Epithelial cell of proximal tubule (primary cell): ENCODE data around the gene HARBI1. TPM values are rescaled to one million over a fixed set of nuclear protein-coding genes. Genes with fewer than 3 reads are reported as not detected.
"Not testable (repeated sequence)": the region's sequence is repeated elsewhere in the genome, so short reads cannot be mapped to it uniquely, and the experiment has no call there.

ENCODE experiments used
- DNase-seq: peaks from one replicate; pipeline ENCODE4 v3.0.0-alpha.2; 2011; ENCODE audit warnings: low read depth
- H3K4me3 ChIP-seq: 2 replicates; pipeline ENCODE4 v1.5.1; 2011; ENCODE audit warnings: low read depth, mild to moderate bottlenecking, low read length
- total RNA-seq: library from RNA; depleted of rRNA; stranded (reverse); fragments of >200 nt; gene quantifications from 2 replicates; pipeline ENCODE4 v1.2.3, GENCODE V29; 2015
- TF ChIP-seq, protein P1 (sequence below): conservative IDR thresholded peaks from 2 replicates; pipeline ENCODE4 v1.5.1; 2012; ENCODE audit warnings: low read depth, mild to moderate bottlenecking, low read length

HARBI1 gene
- total RNA-seq, 1 donor from 2014 or later = 1.6 TPM

- no peak for DNase-seq
- TF ChIP-seq, protein P1, sequence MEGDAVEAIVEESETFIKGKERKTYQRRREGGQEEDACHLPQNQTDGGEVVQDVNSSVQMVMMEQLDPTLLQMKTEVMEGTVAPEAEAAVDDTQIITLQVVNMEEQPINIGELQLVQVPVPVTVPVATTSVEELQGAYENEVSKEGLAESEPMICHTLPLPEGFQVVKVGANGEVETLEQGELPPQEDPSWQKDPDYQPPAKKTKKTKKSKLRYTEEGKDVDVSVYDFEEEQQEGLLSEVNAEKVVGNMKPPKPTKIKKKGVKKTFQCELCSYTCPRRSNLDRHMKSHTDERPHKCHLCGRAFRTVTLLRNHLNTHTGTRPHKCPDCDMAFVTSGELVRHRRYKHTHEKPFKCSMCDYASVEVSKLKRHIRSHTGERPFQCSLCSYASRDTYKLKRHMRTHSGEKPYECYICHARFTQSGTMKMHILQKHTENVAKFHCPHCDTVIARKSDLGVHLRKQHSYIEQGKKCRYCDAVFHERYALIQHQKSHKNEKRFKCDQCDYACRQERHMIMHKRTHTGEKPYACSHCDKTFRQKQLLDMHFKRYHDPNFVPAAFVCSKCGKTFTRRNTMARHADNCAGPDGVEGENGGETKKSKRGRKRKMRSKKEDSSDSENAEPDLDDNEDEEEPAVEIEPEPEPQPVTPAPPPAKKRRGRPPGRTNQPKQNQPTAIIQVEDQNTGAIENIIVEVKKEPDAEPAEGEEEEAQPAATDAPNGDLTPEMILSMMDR = no peak
- H3K4me3 ChIP-seq = peak overlapping the region; percentile 0
Observed at GRCh38 chr11:46590740-46591605, 26.1 kb downstream of the HARBI1 start.

- TF ChIP-seq, protein P1 = no peak
- no peak for DNase-seq
Observed at GRCh38 chr11:46588915-46589314, 28.1 kb downstream of the HARBI1 start.

DNA sequence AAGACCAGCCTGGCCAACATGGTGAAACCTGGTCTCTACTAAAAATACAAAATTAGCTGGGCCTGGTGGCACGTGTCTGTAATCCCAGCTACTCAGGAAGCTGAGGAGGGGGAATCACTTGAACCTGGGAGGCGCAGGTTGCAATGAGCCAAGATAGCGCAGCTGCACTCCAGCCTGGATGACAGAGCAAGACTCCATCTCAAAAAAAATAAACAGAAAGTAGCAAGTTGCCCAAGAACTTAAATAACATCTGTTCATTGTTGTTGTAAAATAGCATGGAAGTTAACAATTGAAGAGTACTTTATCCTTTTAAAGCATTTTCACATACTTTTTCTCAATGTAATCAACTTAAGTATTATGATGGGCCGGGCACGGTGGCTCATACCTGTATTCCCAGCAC lies 28.9 kb downstream of the HARBI1 start:
- TF ChIP-seq, protein P1 = no peak
- no peak for DNase-seq
- H3K4me3 ChIP-seq = no peak overlapping the region

More at GRCh38 chr11:46588915-46589314, 28.1 kb downstream of the HARBI1 start:
- H3K4me3 ChIP-seq = no peak overlapping the region

DNA sequence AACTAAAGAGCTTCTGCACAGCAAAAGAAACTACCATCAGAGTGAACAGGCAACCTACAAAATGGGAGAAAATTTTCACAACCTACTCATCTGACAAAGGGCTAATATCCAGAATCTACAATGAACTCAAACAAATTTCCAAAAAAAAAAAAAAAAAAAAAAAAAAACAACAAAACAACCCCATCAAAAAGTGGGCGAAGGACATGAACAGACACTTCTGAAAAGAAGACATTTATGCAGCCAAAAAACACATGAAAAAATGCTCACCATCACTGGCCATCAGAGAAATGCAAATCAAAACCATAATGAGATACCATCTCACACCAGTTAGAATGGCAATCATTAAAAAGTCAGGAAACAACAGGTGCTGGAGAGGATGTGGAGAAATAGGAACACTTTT lies 33.5 kb downstream of the HARBI1 start:
- DNase-seq, H3K4me3 ChIP-seq: not testable (repeated sequence)

DNA sequence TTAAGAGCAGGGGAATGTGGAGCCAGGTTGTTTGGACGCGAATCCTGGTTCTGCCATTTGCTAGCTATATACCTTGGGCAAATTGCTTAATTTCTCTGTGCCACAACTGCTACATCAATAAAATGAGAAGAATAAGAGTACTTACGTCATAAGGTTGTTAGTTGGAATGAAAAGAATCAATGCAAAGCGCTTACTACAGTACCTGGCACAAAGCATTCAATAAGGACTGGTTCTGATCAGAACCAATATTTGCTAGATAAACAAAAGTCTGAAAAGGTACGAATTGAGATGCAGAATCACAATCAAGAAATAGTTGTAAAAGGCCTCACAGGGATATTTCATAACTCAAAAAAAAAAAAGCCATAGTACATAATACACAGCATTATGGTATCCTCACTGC lies 34.4 kb downstream of the HARBI1 start:
- TF ChIP-seq, protein P1 = no peak
- no peak for DNase-seq
- no peak overlapping the region for H3K4me3 ChIP-seq

- H3K4me3 ChIP-seq = no peak overlapping the region
- TF ChIP-seq, protein P1 = no peak
- DNase-seq = no peak
Observed at GRCh38 chr11:46577058-46577457, 40.0 kb downstream of the HARBI1 start.

GRCh38 chr11:46574656-46575055 lies 42.4 kb downstream of the HARBI1 start:
- DNase-seq = no peak
- TF ChIP-seq, protein P1 = no peak
- H3K4me3 ChIP-seq = no peak overlapping the region
